COLO829 (cell line): ENCODE data around the gene ANKH.

ENCODE experiments used
- DNase-seq: peaks from one replicate; pipeline ENCODE4 v3.0.0; 2012; ENCODE audit warnings: low spot score

The ANKH gene

GRCh38 chr5:14684757-14685156 lies 186.8 kb downstream of the ANKH start:
- no peak for DNase-seq

- DNase-seq = no peak
These were observed 187.6 kb downstream of the ANKH start for GRCh38 chr5:14683906-14684455.

GRCh38 chr5:14681236-14681752 lies 190.3 kb downstream of the ANKH start:
- no peak for DNase-seq

- no peak for DNase-seq
These were observed 192.0 kb downstream of the ANKH start for GRCh38 chr5:14679595-14679994.

- DNase-seq = no peak
These were observed 192.7 kb downstream of the ANKH start for GRCh38 chr5:14678773-14679334.

- no peak for DNase-seq
These were observed 195.3 kb downstream of the ANKH start for GRCh38 chr5:14676320-14676719.

- no peak for DNase-seq
These were observed 195.7 kb downstream of the ANKH start for GRCh38 chr5:14675865-14676300.

GRCh38 chr5:14674983-14675854 lies 196.4 kb downstream of the ANKH start:
- DNase-seq = no peak

- DNase-seq = no peak
These were observed 198.1 kb downstream of the ANKH start for GRCh38 chr5:14673443-14673842.

- DNase-seq = no peak
These were observed 198.8 kb downstream of the ANKH start for GRCh38 chr5:14672484-14673394.

- no peak for DNase-seq
These were observed 199.5 kb downstream of the ANKH start for GRCh38 chr5:14672082-14672481.

GRCh38 chr5:14671414-14671813 lies 200.2 kb downstream of the ANKH start:
- DNase-seq = no peak

GRCh38 chr5:14669975-14670374 lies 201.6 kb downstream of the ANKH start:
- no peak for DNase-seq

GRCh38 chr5:14669415-14669814 lies 202.2 kb downstream of the ANKH start:
- no peak for DNase-seq

GRCh38 chr5:14668181-14668591 lies 203.4 kb downstream of the ANKH start:
- no peak for DNase-seq

- no peak for DNase-seq
These were observed 203.8 kb downstream of the ANKH start for GRCh38 chr5:14667770-14668169.

GRCh38 chr5:14667290-14667689 lies 204.3 kb downstream of the ANKH start:
- DNase-seq = no peak

- no peak for DNase-seq
These were observed 205.2 kb downstream of the ANKH start for GRCh38 chr5:14666357-14666756.

GRCh38 chr5:14665949-14666348 lies 205.6 kb downstream of the ANKH start:
- no peak for DNase-seq

- no peak for DNase-seq
These were observed 206.3 kb downstream of the ANKH start for GRCh38 chr5:14665101-14665822.
